Measurements from ENCODE around the gene PGR. TPM values are rescaled to one million over a fixed set of nuclear protein-coding genes. Genes with fewer than 3 reads are reported as not detected.

PGR gene
- total and polyA plus RNA-seq, 2 donors, result 1.7 to 8.6 TPM

- Histone ChIP-seq H3K4me1 (ENCODE audit: insufficient read depth) (no peaks in the 10 kb centered on the region), H3K27ac (ENCODE audit: low read depth) (no peak overlapping the region), H3K36me3 (ENCODE audit: insufficient read depth) (no peaks in the 10 kb centered on the region), H3K4me3 (ENCODE audit: low read depth, low read length) (no peak overlapping the region)
- WGBS, result 54% methylated on average over 4 of the region's 4 CpGs
- no peak for DNase-seq (ENCODE audit: extremely low spot score)
These were observed 80.5 kb downstream of the PGR start for GRCh38 chr11:101049123-101049522.

GRCh38 chr11:101048479-101048878 lies 81.1 kb downstream of the PGR start:
- H3K36me3 ChIP-seq (ENCODE audit: insufficient read depth), result no peaks in the 10 kb centered on the region
- 85% methylated on average over 5 of the region's 5 CpGs for WGBS
- DNase-seq (ENCODE audit: extremely low spot score), result no peak
- no peaks in the 10 kb centered on the region for H3K4me1 ChIP-seq (ENCODE audit: insufficient read depth)
- no peak overlapping the region for H3K4me3 ChIP-seq (ENCODE audit: low read depth, low read length)
- no peak overlapping the region for H3K27ac ChIP-seq (ENCODE audit: low read depth)

- no peaks in the 10 kb centered on the region for H3K36me3 ChIP-seq (ENCODE audit: insufficient read depth)
- DNase-seq (ENCODE audit: extremely low spot score), result no peak
- H3K4me1 ChIP-seq (ENCODE audit: insufficient read depth), result no peaks in the 10 kb centered on the region
- H3K4me3 ChIP-seq (ENCODE audit: low read depth, low read length), result no peak overlapping the region
- no peak overlapping the region for H3K27ac ChIP-seq (ENCODE audit: low read depth)
- whole genome bisulfite sequencing, result 92% methylated on average over 2 of the region's 2 CpGs
These were observed 82.7 kb downstream of the PGR start for GRCh38 chr11:101046947-101047346.

- no peak for DNase-seq (ENCODE audit: extremely low spot score)
- no peaks in the 10 kb centered on the region for H3K4me1 ChIP-seq (ENCODE audit: insufficient read depth)
- H3K36me3 ChIP-seq (ENCODE audit: insufficient read depth), result no peaks in the 10 kb centered on the region
- no peak overlapping the region for H3K4me3 ChIP-seq (ENCODE audit: low read depth, low read length)
- 91% methylated on average over 1 of the region's 1 CpG for WGBS
- no peak overlapping the region for H3K27ac ChIP-seq (ENCODE audit: low read depth)
These were observed 84.2 kb downstream of the PGR start for GRCh38 chr11:101045415-101045814.

- Histone ChIP-seq H3K36me3 (ENCODE audit: insufficient read depth) (no peaks in the 10 kb centered on the region), H3K27ac (ENCODE audit: low read depth) (no peak overlapping the region), H3K4me3 (ENCODE audit: low read depth, low read length) (no peak overlapping the region), H3K4me1 (ENCODE audit: insufficient read depth) (no peaks in the 10 kb centered on the region)
- no peak for DNase-seq (ENCODE audit: extremely low spot score)
- WGBS, result 95% methylated on average over 1 of the region's 1 CpG
These were observed 85.7 kb downstream of the PGR start for GRCh38 chr11:101043940-101044339.

- no peak overlapping the region for H3K4me3 ChIP-seq (ENCODE audit: low read depth, low read length)
- WGBS, result 74% methylated on average over 1 of the region's 1 CpG
- no peaks in the 10 kb centered on the region for H3K36me3 ChIP-seq (ENCODE audit: insufficient read depth)
- no peak overlapping the region for H3K27ac ChIP-seq (ENCODE audit: low read depth)
- no peak for DNase-seq (ENCODE audit: extremely low spot score)
- H3K4me1 ChIP-seq (ENCODE audit: insufficient read depth), result no peaks in the 10 kb centered on the region
These were observed 93.7 kb downstream of the PGR start for GRCh38 chr11:101035872-101036271.

- WGBS, result 32% methylated on average over 4 of the region's 4 CpGs
- no peak overlapping the region for H3K27ac ChIP-seq (ENCODE audit: low read depth)
- no peaks in the 10 kb centered on the region for H3K4me1 ChIP-seq (ENCODE audit: insufficient read depth)
- H3K36me3 ChIP-seq (ENCODE audit: insufficient read depth), result no peaks in the 10 kb centered on the region
- H3K4me3 ChIP-seq (ENCODE audit: low read depth, low read length), result no peak overlapping the region
- no peak for DNase-seq (ENCODE audit: extremely low spot score)
These were observed 95.5 kb downstream of the PGR start for GRCh38 chr11:101034076-101034475.

- DNase-seq (ENCODE audit: extremely low spot score), result no peak
- no peak overlapping the region for H3K27ac ChIP-seq (ENCODE audit: low read depth)
- H3K4me1 ChIP-seq (ENCODE audit: insufficient read depth), result no peaks in the 10 kb centered on the region
- H3K36me3 ChIP-seq (ENCODE audit: insufficient read depth), result no peaks in the 10 kb centered on the region
- H3K4me3 ChIP-seq (ENCODE audit: low read depth, low read length), result no peak overlapping the region
These were observed 96.6 kb downstream of the PGR start for GRCh38 chr11:101032991-101033390.

GRCh38 chr11:101031713-101032112 lies 97.9 kb downstream of the PGR start:
- Histone ChIP-seq H3K36me3 (ENCODE audit: insufficient read depth) (no peaks in the 10 kb centered on the region), H3K4me3 (ENCODE audit: low read depth, low read length) (no peak overlapping the region), H3K27ac (ENCODE audit: low read depth) (no peak overlapping the region), H3K4me1 (ENCODE audit: insufficient read depth) (no peaks in the 10 kb centered on the region)
- 88% methylated on average over 3 of the region's 3 CpGs for WGBS
- no peak for DNase-seq (ENCODE audit: extremely low spot score)

- H3K36me3 ChIP-seq (ENCODE audit: insufficient read depth), result no peaks in the 10 kb centered on the region
- H3K4me3 ChIP-seq (ENCODE audit: low read depth, low read length), result no peak overlapping the region
- 82% methylated on average over 1 of the region's 1 CpG for WGBS
- DNase-seq (ENCODE audit: extremely low spot score), result no peak
- H3K4me1 ChIP-seq (ENCODE audit: insufficient read depth), result no peaks in the 10 kb centered on the region
- no peak overlapping the region for H3K27ac ChIP-seq (ENCODE audit: low read depth)
These were observed 98.9 kb downstream of the PGR start for GRCh38 chr11:101030692-101031091.

- Histone ChIP-seq H3K4me1 (ENCODE audit: insufficient read depth) (no peaks in the 10 kb centered on the region), H3K36me3 (ENCODE audit: insufficient read depth) (no peaks in the 10 kb centered on the region), H3K4me3 (ENCODE audit: low read depth, low read length) (no peak overlapping the region), H3K27ac (ENCODE audit: low read depth) (no peak overlapping the region)
- DNase-seq (ENCODE audit: extremely low spot score), result no peak
- 77% methylated on average over 3 of the region's 3 CpGs for WGBS
These were observed 99.6 kb downstream of the PGR start for GRCh38 chr11:101030015-101030414.

GRCh38 chr11:101028644-101029043 lies 101.0 kb downstream of the PGR start:
- H3K36me3 ChIP-seq (ENCODE audit: insufficient read depth), result no peaks in the 10 kb centered on the region
- H3K4me1 ChIP-seq (ENCODE audit: insufficient read depth), result no peaks in the 10 kb centered on the region
- H3K27ac ChIP-seq (ENCODE audit: low read depth), result no peak overlapping the region
- H3K4me3 ChIP-seq (ENCODE audit: low read depth, low read length), result no peak overlapping the region
- 64% methylated on average over 1 of the region's 1 CpG for WGBS
- DNase-seq (ENCODE audit: extremely low spot score), result no peak

- H3K4me1 ChIP-seq (ENCODE audit: insufficient read depth), result no peaks in the 10 kb centered on the region
- DNase-seq (ENCODE audit: extremely low spot score), result no peak
These were observed 107.4 kb downstream of the PGR start for GRCh38 chr11:101022256-101022655.

GRCh38 chr11:101019870-101020269 lies 109.7 kb downstream of the PGR start:
- Histone ChIP-seq H3K36me3 (ENCODE audit: insufficient read depth) (no peaks in the 10 kb centered on the region), H3K27ac (ENCODE audit: low read depth) (no peak overlapping the region), H3K4me1 (ENCODE audit: insufficient read depth) (no peaks in the 10 kb centered on the region), H3K4me3 (ENCODE audit: low read depth, low read length) (no peak overlapping the region)
- no peak for DNase-seq (ENCODE audit: extremely low spot score)
- 85% methylated on average over 1 of the region's 1 CpG for WGBS

More at GRCh38 chr11:101022256-101022655, 107.4 kb downstream of the PGR start:
- Histone ChIP-seq H3K4me3 (ENCODE audit: low read depth, low read length) (no peak overlapping the region), H3K36me3 (ENCODE audit: insufficient read depth) (no peaks in the 10 kb centered on the region), H3K27ac (ENCODE audit: low read depth) (no peak overlapping the region)

GRCh38 chr11:101014600-101015285 lies 114.9 kb downstream of the PGR start:
- DNase-seq (ENCODE audit: extremely low spot score), result no peak
- Histone ChIP-seq H3K27ac (ENCODE audit: low read depth) (no peak overlapping the region), H3K4me3 (ENCODE audit: low read depth, low read length) (no peak overlapping the region), H3K4me1 (ENCODE audit: insufficient read depth) (no peaks in the 10 kb centered on the region), H3K36me3 (ENCODE audit: insufficient read depth) (peaks cover 2% of the 10 kb centered on the region)
